GM12891 (cell line): ENCODE results near the gene CEMP1.

Experiments used
- POLR2A ChIP-seq: IDR thresholded peaks from 2 replicates; pipeline ENCODE4 v1.6.1; 2011; ENCODE audit warnings: low read depth, low read length, control low read depth
- POLR2AphosphoS5 ChIP-seq: IDR thresholded peaks from 2 replicates; pipeline ENCODE4 v1.6.1; 2011; ENCODE audit warnings: low read depth, low read length, control low read depth
- POU2F2 ChIP-seq: IDR thresholded peaks from 2 replicates; pipeline ENCODE4 v1.6.1; 2011; ENCODE audit warnings: low read depth, mild to moderate bottlenecking, control low read depth, low read length, moderate library complexity
- SPI1 ChIP-seq: IDR thresholded peaks from 2 replicates; pipeline ENCODE4 v1.6.1; 2011; ENCODE audit warnings: low read depth, low read length, control low read depth
- TAF1 ChIP-seq: IDR thresholded peaks from 2 replicates; pipeline ENCODE4 v1.6.1; 2011; ENCODE audit warnings: low read depth, low read length, control low read depth

GRCh38 chr16:2499454-2499853 lies 31.8 kb downstream of the CEMP1 start:
- TF ChIP-seq POLR2AphosphoS5 = no peak
- TF ChIP-seq POLR2A = no peak
- no peak for TF ChIP-seq POU2F2
- TF ChIP-seq TAF1 = no peak
- no peak for TF ChIP-seq SPI1
